Measurements from ENCODE around the gene CBFA2T3. TPM values are rescaled to one million over a fixed set of nuclear protein-coding genes. Genes with fewer than 3 reads are reported as not detected.

CBFA2T3 gene
- total RNA-seq, 1 donor from 2014 or later = 2.4 TPM

DNA sequence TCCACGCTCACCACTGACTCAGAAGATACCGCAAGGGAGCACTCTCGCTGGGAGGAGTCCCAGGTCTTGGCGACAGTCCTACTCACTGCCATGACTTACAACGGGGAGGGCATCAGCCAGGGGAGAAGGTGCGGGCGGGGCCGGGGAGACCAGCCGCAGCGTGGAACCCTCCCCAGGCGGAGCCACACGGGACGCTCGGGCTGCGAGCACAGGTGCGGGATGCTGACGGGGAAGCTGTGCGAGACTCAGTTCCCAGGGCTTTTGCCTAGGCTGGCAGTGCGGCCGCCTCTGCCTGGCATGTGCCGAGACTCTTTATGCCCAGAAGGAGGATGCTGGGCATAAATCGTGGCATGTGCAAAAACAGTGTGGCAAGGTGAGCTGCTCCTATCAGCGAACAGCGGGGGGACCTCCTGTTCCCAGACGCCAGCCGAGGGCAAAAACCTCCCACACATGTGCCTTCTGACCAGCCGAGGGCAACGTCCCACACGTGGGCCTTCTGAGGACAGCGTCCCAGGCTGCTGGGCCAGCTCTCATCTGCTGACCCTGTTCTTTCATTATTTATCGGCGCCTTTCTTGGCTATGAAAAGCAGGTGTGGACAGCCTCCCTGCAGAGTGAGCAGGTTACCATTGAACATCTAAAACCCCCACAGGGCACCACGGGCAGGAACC is 126.3 kb downstream of the CBFA2T3 start:
- H3K27me3 Mint-ChIP-seq (ENCODE audit: low read depth, unreplicated experiment) = no peaks in the 10 kb centered on the region
- peaks cover 11% of the 10 kb centered on the region for H3K36me3 Mint-ChIP-seq (ENCODE audit: low read depth, unreplicated experiment)
- H3K4me2 ChIP-seq (ENCODE audit: low read length) = no peak overlapping the region
- no peak for FAIRE-seq
- no peak overlapping the region for H3K4me3 Mint-ChIP-seq (ENCODE audit: unreplicated experiment)
- H3K4me1 Mint-ChIP-seq (ENCODE audit: low read depth, unreplicated experiment) = peaks cover 4% of the 10 kb centered on the region
- H3K4me1 ChIP-seq (ENCODE audit: insufficient read depth, low read length) = peaks cover 1% of the 10 kb centered on the region
- no peaks in the 10 kb centered on the region for H3K36me3 ChIP-seq (ENCODE audit: insufficient read depth, low read length)
- no peaks in the 10 kb centered on the region for H3K27me3 ChIP-seq (ENCODE audit: insufficient read depth, low read length)
- DNase-seq (ENCODE audit: low read depth) = no peak
- no peak overlapping the region for H3K9ac ChIP-seq (ENCODE audit: low read length)
- TF ChIP-seq, protein P1, sequence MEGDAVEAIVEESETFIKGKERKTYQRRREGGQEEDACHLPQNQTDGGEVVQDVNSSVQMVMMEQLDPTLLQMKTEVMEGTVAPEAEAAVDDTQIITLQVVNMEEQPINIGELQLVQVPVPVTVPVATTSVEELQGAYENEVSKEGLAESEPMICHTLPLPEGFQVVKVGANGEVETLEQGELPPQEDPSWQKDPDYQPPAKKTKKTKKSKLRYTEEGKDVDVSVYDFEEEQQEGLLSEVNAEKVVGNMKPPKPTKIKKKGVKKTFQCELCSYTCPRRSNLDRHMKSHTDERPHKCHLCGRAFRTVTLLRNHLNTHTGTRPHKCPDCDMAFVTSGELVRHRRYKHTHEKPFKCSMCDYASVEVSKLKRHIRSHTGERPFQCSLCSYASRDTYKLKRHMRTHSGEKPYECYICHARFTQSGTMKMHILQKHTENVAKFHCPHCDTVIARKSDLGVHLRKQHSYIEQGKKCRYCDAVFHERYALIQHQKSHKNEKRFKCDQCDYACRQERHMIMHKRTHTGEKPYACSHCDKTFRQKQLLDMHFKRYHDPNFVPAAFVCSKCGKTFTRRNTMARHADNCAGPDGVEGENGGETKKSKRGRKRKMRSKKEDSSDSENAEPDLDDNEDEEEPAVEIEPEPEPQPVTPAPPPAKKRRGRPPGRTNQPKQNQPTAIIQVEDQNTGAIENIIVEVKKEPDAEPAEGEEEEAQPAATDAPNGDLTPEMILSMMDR (IDR thresholded peaks at IDR 0.05; ENCODE audit: insufficient read depth, low read depth, low read length) = no peak
- TF ChIP-seq EZH2 (IDR thresholded peaks at IDR 0.05; ENCODE audit: insufficient read depth, low read length) = no peak
- no peaks in the 10 kb centered on the region for H3K9me3 Mint-ChIP-seq (ENCODE audit: unreplicated experiment)
- no peak overlapping the region for H2AFZ ChIP-seq (ENCODE audit: low read depth, low read length)
- peaks cover 43% of the 10 kb centered on the region for H4K20me1 ChIP-seq (ENCODE audit: insufficient read depth, low read length)
- no peak overlapping the region for H3K27ac Mint-ChIP-seq (ENCODE audit: unreplicated experiment)
- H3K79me2 ChIP-seq (ENCODE audit: insufficient read depth, low read length) = peaks cover 9% of the 10 kb centered on the region
- H3K9me3 ChIP-seq (ENCODE audit: insufficient read depth, low read depth, low read length) = no peaks in the 10 kb centered on the region
- H3K4me3 ChIP-seq (ENCODE audit: insufficient read depth, low read depth, low read length) = no peak overlapping the region
- H3K27ac ChIP-seq (ENCODE audit: low read depth, low read length) = no peak overlapping the region

DNA sequence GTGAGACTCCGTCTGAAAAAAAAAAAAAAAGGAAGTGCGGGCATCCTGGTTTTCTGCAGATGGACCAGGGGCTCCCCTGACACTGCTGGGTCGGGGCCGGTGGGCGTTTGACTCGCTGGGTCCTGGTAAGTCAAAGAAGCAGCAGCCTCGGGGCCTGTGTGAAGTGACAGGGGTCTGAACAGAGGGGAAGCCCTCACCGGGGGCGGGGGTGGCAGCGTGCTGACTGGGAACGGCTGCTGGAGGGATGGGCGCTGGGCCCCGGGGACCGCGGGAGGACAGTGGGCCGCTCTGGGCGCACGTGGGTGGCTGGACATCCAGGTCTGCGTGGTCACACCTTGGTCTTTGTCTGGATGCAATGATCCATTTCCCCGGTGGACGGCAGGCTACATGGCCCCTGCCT is 128.4 kb downstream of the CBFA2T3 start:
- TF ChIP-seq, protein P1 (IDR thresholded peaks at IDR 0.05; ENCODE audit: insufficient read depth, low read depth, low read length) = no peak
- no peak for TF ChIP-seq EZH2 (IDR thresholded peaks at IDR 0.05; ENCODE audit: insufficient read depth, low read length)
- Mint-ChIP-seq H3K27me3 (ENCODE audit: low read depth, unreplicated experiment) (no peaks in the 10 kb centered on the region), H3K9me3 (ENCODE audit: unreplicated experiment) (no peaks in the 10 kb centered on the region), H3K27ac (ENCODE audit: unreplicated experiment) (no peak overlapping the region), H3K4me1 (ENCODE audit: low read depth, unreplicated experiment) (no peaks in the 10 kb centered on the region), H3K4me3 (ENCODE audit: unreplicated experiment) (no peak overlapping the region), H3K36me3 (ENCODE audit: low read depth, unreplicated experiment) (peaks cover 13% of the 10 kb centered on the region)
- no peak for FAIRE-seq
- Histone ChIP-seq H3K79me2 (ENCODE audit: insufficient read depth, low read length) (no peaks in the 10 kb centered on the region), H3K4me2 (ENCODE audit: low read length) (no peak overlapping the region), H3K4me1 (ENCODE audit: insufficient read depth, low read length) (no peaks in the 10 kb centered on the region), H4K20me1 (ENCODE audit: insufficient read depth, low read length) (peaks cover 40% of the 10 kb centered on the region), H2AFZ (ENCODE audit: low read depth, low read length) (no peak overlapping the region), H3K27me3 (ENCODE audit: insufficient read depth, low read length) (no peaks in the 10 kb centered on the region), H3K9me3 (ENCODE audit: insufficient read depth, low read depth, low read length) (no peaks in the 10 kb centered on the region), H3K9ac (ENCODE audit: low read length) (no peak overlapping the region), H3K36me3 (ENCODE audit: insufficient read depth, low read length) (no peaks in the 10 kb centered on the region), H3K4me3 (ENCODE audit: insufficient read depth, low read depth, low read length) (no peak overlapping the region), H3K27ac (ENCODE audit: low read depth, low read length) (no peak overlapping the region)
- no peak for DNase-seq (ENCODE audit: low read depth)

DNA sequence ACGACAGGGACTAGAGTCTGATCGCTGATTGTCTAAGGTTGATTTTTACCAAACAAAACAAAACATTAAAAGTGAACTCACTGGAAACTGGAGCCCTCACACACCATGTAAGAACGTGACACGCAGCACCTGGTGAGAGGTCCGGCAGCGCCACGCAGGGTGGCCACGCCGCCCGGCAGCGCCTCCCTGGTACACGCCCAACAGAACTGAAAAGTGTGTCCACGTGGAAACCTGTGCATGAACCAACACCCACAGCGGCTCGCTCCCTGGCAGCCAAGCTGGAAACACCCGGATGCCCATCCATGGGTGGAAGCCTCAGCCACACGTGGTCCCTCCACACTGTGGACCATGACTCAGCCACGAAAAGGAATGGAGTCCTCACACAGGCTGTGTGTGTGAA is 129.4 kb downstream of the CBFA2T3 start:
- Histone ChIP-seq H4K20me1 (ENCODE audit: insufficient read depth, low read length) (peaks cover 44% of the 10 kb centered on the region), H3K4me2 (ENCODE audit: low read length) (no peak overlapping the region), H2AFZ (ENCODE audit: low read depth, low read length) (no peak overlapping the region), H3K9ac (ENCODE audit: low read length) (no peak overlapping the region), H3K4me3 (ENCODE audit: insufficient read depth, low read depth, low read length) (no peak overlapping the region), H3K36me3 (ENCODE audit: insufficient read depth, low read length) (no peaks in the 10 kb centered on the region), H3K27ac (ENCODE audit: low read depth, low read length) (no peak overlapping the region), H3K79me2 (ENCODE audit: insufficient read depth, low read length) (no peaks in the 10 kb centered on the region), H3K27me3 (ENCODE audit: insufficient read depth, low read length) (no peaks in the 10 kb centered on the region), H3K4me1 (ENCODE audit: insufficient read depth, low read length) (no peaks in the 10 kb centered on the region), H3K9me3 (ENCODE audit: insufficient read depth, low read depth, low read length) (no peaks in the 10 kb centered on the region)
- no peaks in the 10 kb centered on the region for H3K4me1 Mint-ChIP-seq (ENCODE audit: low read depth, unreplicated experiment)
- H3K27ac Mint-ChIP-seq (ENCODE audit: unreplicated experiment) = no peak overlapping the region
- H3K27me3 Mint-ChIP-seq (ENCODE audit: low read depth, unreplicated experiment) = no peaks in the 10 kb centered on the region
- DNase-seq (ENCODE audit: low read depth) = no peak
- TF ChIP-seq EZH2 (IDR thresholded peaks at IDR 0.05; ENCODE audit: insufficient read depth, low read length) = no peak
- TF ChIP-seq, protein P1 (IDR thresholded peaks at IDR 0.05; ENCODE audit: insufficient read depth, low read depth, low read length) = no peak
- peaks cover 16% of the 10 kb centered on the region for H3K36me3 Mint-ChIP-seq (ENCODE audit: low read depth, unreplicated experiment)
- FAIRE-seq = no peak
- no peak overlapping the region for H3K4me3 Mint-ChIP-seq (ENCODE audit: unreplicated experiment)
- no peaks in the 10 kb centered on the region for H3K9me3 Mint-ChIP-seq (ENCODE audit: unreplicated experiment)

Data from astrocyte (in vitro differentiated cells and primary cell).